Trophoblast cell (in vitro differentiated cells and primary cell): ENCODE results near the gene ESR1.
"Not testable (repeated sequence)": the region's sequence is repeated elsewhere in the genome, so short reads cannot be mapped to it uniquely, and the experiment has no call there.

Experiments used
- DNase-seq, 2 donors: peaks; one replicate each; pipeline ENCODE4 v3.0.0-alpha.2; 2016
- H2AFZ ChIP-seq: 2 replicates; pipeline ENCODE4 v1.6.1; 2013; ENCODE audit warnings: low read length, moderate library complexity, mild to moderate bottlenecking; ENCODE audit not compliant: insufficient read depth, poor library complexity
- H2AK5ac ChIP-seq: 2 replicates; pipeline ENCODE4 v1.6.1; 2013; ENCODE audit warnings: mild to moderate bottlenecking, low read length
- H2BK120ac ChIP-seq: 2 replicates; pipeline ENCODE4 v1.6.1; 2013; ENCODE audit warnings: low read length, mild to moderate bottlenecking, moderate library complexity; ENCODE audit not compliant: insufficient read depth, poor library complexity
- H2BK12ac ChIP-seq: 2 replicates; pipeline ENCODE4 v1.6.1; 2013; ENCODE audit warnings: mild to moderate bottlenecking, low read length, moderate library complexity
- H2BK5ac ChIP-seq: 2 replicates; pipeline ENCODE4 v1.6.1; 2013; ENCODE audit warnings: low read length, low read depth, moderate library complexity, mild to moderate bottlenecking; ENCODE audit not compliant: poor library complexity
- H3K14ac ChIP-seq: 2 replicates; pipeline ENCODE4 v1.6.1; 2013; ENCODE audit warnings: mild to moderate bottlenecking, low read length
- H3K18ac ChIP-seq: 2 replicates; pipeline ENCODE4 v1.6.1; 2013; ENCODE audit warnings: mild to moderate bottlenecking, low read length
- H3K23ac ChIP-seq: 2 replicates; pipeline ENCODE4 v1.6.1; 2013; ENCODE audit warnings: low read length
- H3K27ac ChIP-seq: 2 replicates; pipeline ENCODE4 v1.5.1; 2013; ENCODE audit warnings: low read depth, mild to moderate bottlenecking, inconsistent platforms, low read length, moderate library complexity
- H3K27me3 ChIP-seq: 2 replicates; pipeline ENCODE4 v1.6.1; 2013; ENCODE audit warnings: inconsistent platforms, mild to moderate bottlenecking, low read length, moderate library complexity; ENCODE audit not compliant: insufficient read depth
- H3K36me3 ChIP-seq, 2 experiments: 1 replicate in 1 of 2; 2 replicates in 1 of 2; pipeline ENCODE4 v1.6.1; 2013; ENCODE audit warnings: low read length in 2 of 2, mild to moderate bottlenecking in 2 of 2, moderate library complexity in 1 of 2; ENCODE audit not compliant: insufficient read depth in 2 of 2, control insufficient read depth in 1 of 2
- H3K4ac ChIP-seq: 2 replicates; pipeline ENCODE4 v1.6.1; 2013; ENCODE audit warnings: low read depth, mild to moderate bottlenecking, low read length, moderate library complexity
- H3K4me1 ChIP-seq, 2 experiments: 1 replicate in 1 of 2; 2 replicates in 1 of 2; pipeline ENCODE4 v1.6.1; 2013; ENCODE audit warnings: low read length in 2 of 2, mild to moderate bottlenecking in 2 of 2, moderate library complexity in 1 of 2; ENCODE audit not compliant: insufficient read depth in 2 of 2, control insufficient read depth in 1 of 2
- H3K4me2 ChIP-seq: 2 replicates; pipeline ENCODE4 v1.6.1; 2013; ENCODE audit warnings: inconsistent platforms, mild to moderate bottlenecking, low read length, moderate library complexity
- H3K4me3 ChIP-seq: 2 replicates; pipeline ENCODE4 v1.5.1; 2013; ENCODE audit warnings: mild to moderate bottlenecking, low read depth, low read length, inconsistent platforms
- H3K79me1 ChIP-seq: one replicate; pipeline ENCODE4 v1.6.1; 2013; ENCODE audit warnings: low read length
- H3K79me2 ChIP-seq: 2 replicates; pipeline ENCODE4 v1.6.1; 2013; ENCODE audit warnings: low read length, mild to moderate bottlenecking; ENCODE audit not compliant: control insufficient read depth, insufficient read depth, poor library complexity
- H3K9ac ChIP-seq: 2 replicates; pipeline ENCODE4 v1.6.1; 2013; ENCODE audit warnings: mild to moderate bottlenecking, low read length
- H3K9me3 ChIP-seq: 2 replicates; pipeline ENCODE4 v1.6.1; 2013; ENCODE audit warnings: low read depth, mild to moderate bottlenecking, control low read depth, inconsistent platforms, low read length; ENCODE audit not compliant: insufficient read depth
- H4K12ac ChIP-seq: 2 replicates; pipeline ENCODE4 v1.6.1; 2013; ENCODE audit warnings: low read depth, mild to moderate bottlenecking, low read length, moderate library complexity
- H4K8ac ChIP-seq: 2 replicates; pipeline ENCODE4 v1.6.1; 2013; ENCODE audit warnings: low read depth, mild to moderate bottlenecking, low read length, moderate library complexity
- H4K91ac ChIP-seq: one replicate; pipeline ENCODE4 v1.6.1; 2013; ENCODE audit warnings: low read depth, mild to moderate bottlenecking, low read length, moderate library complexity
- WGBS: extraction: QIAGEN DNeasy Blood & Tissue Kit; methylation state at CpG from one replicate; pipeline ENCODE4 v1.1.7; 2013; ENCODE audit warnings: missing lambda C conversion rate; ENCODE audit not compliant: insufficient read length, insufficient coverage; ENCODE audit errors: extremely low coverage; 5-methylcytosine and 5-hydroxymethylcytosine counted together

Gene ESR1

DNA sequence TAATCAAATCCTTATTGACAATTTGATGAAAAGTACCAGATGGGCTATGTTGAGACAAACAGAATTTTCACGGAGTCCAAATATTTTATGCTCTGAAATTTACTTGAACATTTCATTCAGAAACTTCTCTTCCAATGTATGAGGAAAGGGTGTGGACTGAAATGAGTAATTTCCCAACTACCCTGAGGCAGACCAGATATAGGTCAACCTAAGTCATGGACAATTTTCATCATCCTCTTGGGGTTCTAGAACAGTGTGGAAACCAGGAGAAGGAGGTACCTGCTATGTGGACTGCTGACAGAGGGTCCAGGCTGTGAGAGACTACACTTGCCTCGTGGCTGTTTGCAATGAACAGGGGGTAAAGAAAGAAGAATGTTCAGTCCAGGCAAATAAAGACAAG is 323.0 kb downstream of the ESR1 start:
- no peak overlapping the region for H2AFZ ChIP-seq
- no peak overlapping the region for H3K4ac ChIP-seq
- no peak overlapping the region for H4K8ac ChIP-seq
- no peaks in the 10 kb centered on the region for H3K27me3 ChIP-seq
- H2BK120ac ChIP-seq = no peak overlapping the region
- H2BK12ac ChIP-seq = no peak overlapping the region
- no peaks in the 10 kb centered on the region for H3K9me3 ChIP-seq
- H3K18ac ChIP-seq = no peak overlapping the region
- H4K12ac ChIP-seq = no peak overlapping the region
- H2AK5ac ChIP-seq = no peak overlapping the region
- WGBS = no CpG with 5 or more reads among the region's 2 CpGs
- no peak overlapping the region for H3K14ac ChIP-seq
- H3K4me1 ChIP-seq = peaks cover 0 to 7% of the 10 kb centered on the region in 2 experiments
- no peak overlapping the region for H3K23ac ChIP-seq
- H3K79me1 ChIP-seq = peaks cover 2% of the 10 kb centered on the region
- DNase-seq = peak in 1 of 2 donors; percentile 24
- H3K27ac ChIP-seq = no peak overlapping the region
- no peak overlapping the region for H2BK5ac ChIP-seq
- no peak overlapping the region for H3K9ac ChIP-seq
- H3K4me2 ChIP-seq = no peak overlapping the region
- no peaks in the 10 kb centered on the region for H3K36me3 ChIP-seq
- H3K4me3 ChIP-seq = no peak overlapping the region
- no peak overlapping the region for H4K91ac ChIP-seq
- no peaks in the 10 kb centered on the region for H3K79me2 ChIP-seq

DNA sequence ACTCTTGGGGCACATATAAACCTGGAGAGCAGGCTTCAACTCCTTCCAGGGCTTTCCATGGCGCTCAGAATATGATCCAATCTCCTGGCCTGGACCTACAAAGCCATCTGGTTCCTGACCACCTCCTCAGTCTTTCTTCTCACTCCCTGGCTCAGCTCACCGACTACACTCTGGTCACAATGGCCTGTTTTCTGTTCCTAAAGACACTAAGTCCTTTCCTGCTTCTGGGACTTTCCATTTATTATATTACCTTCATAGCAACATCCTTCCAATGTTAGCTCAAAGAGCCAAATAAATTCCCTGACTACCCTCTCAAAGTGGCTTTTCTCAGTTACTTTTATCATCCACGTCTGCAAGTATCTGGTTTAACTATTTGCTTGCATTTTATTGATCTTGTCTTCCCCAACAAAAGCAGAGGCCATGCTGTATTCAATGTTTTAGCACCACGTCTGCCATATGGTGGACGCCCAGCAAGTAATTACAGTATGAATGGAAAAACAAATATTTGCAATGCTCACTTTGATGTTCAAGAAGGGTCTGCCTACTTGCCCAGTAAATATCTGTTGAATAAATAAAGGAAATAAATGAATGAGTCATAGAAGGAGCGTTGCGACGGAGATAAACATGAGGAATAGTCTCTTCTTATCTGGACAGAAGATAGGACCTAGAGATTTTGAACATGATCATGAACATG is 328.4 kb downstream of the ESR1 start:
- no peak overlapping the region for H4K91ac ChIP-seq
- H3K9ac ChIP-seq = no peak overlapping the region
- H3K79me2 ChIP-seq = no peaks in the 10 kb centered on the region
- no peak overlapping the region for H3K27ac ChIP-seq
- no peaks in the 10 kb centered on the region for H3K36me3 ChIP-seq
- no peak overlapping the region for H3K4ac ChIP-seq
- no peak overlapping the region for H3K4me3 ChIP-seq
- no peaks in the 10 kb centered on the region for H3K27me3 ChIP-seq
- no peak overlapping the region for H3K14ac ChIP-seq
- no peak overlapping the region for H2BK5ac ChIP-seq
- no peak overlapping the region for H4K8ac ChIP-seq
- no peak overlapping the region for H2BK120ac ChIP-seq
- no peaks in the 10 kb centered on the region for H3K9me3 ChIP-seq
- no peaks in the 10 kb centered on the region for H3K79me1 ChIP-seq
- no CpG with 5 or more reads among the region's 8 CpGs for WGBS
- no peak overlapping the region for H3K4me2 ChIP-seq
- no peaks in the 10 kb centered on the region for H3K4me1 ChIP-seq
- no peak for DNase-seq
- H2AK5ac ChIP-seq = no peak overlapping the region
- H2AFZ ChIP-seq = no peak overlapping the region
- no peak overlapping the region for H3K18ac ChIP-seq
- no peak overlapping the region for H2BK12ac ChIP-seq
- no peak overlapping the region for H3K23ac ChIP-seq
- H4K12ac ChIP-seq = no peak overlapping the region

GRCh38 chr6:152136449-152136825 is 329.0 kb downstream of the ESR1 start:
- Histone ChIP-seq H3K27me3 (no peaks in the 10 kb centered on the region), H3K9ac (no peak overlapping the region), H3K27ac (no peak overlapping the region), H2BK12ac (no peak overlapping the region), H3K36me3 (no peaks in the 10 kb centered on the region), H4K12ac (no peak overlapping the region), H3K4ac (no peak overlapping the region), H3K79me1 (no peaks in the 10 kb centered on the region), H2AK5ac (no peak overlapping the region), H3K9me3 (no peaks in the 10 kb centered on the region), H3K4me2 (no peak overlapping the region), H3K79me2 (no peaks in the 10 kb centered on the region), H3K14ac (no peak overlapping the region), H2BK5ac (no peak overlapping the region), H4K91ac (no peak overlapping the region), H2AFZ (no peak overlapping the region), H3K4me1 (no peaks in the 10 kb centered on the region), H3K23ac (no peak overlapping the region), H4K8ac (no peak overlapping the region), H2BK120ac (no peak overlapping the region), H3K18ac (no peak overlapping the region), H3K4me3 (no peak overlapping the region)
- WGBS = no CpG with 5 or more reads among the region's 8 CpGs
- no peak for DNase-seq

- not testable (repeated sequence) for H3K4ac ChIP-seq, H2AFZ ChIP-seq, H3K27me3 ChIP-seq, H3K79me2 ChIP-seq, H3K4me3 ChIP-seq, H3K27ac ChIP-seq, H4K91ac ChIP-seq, H2BK5ac ChIP-seq, H2AK5ac ChIP-seq, H2BK12ac ChIP-seq, H4K12ac ChIP-seq, H3K36me3 ChIP-seq, DNase-seq, H3K9ac ChIP-seq, H4K8ac ChIP-seq, H3K79me1 ChIP-seq, H3K9me3 ChIP-seq, H3K23ac ChIP-seq, H2BK120ac ChIP-seq, H3K14ac ChIP-seq, H3K4me1 ChIP-seq, H3K4me2 ChIP-seq, H3K18ac ChIP-seq
- WGBS = no CpG with 5 or more reads among the region's 6 CpGs
Observed at GRCh38 chr6:152138344-152138743, 330.9 kb downstream of the ESR1 start.
